Transverse colon (tissue), 4 donors: ENCODE data around the gene ZBED1. TPM values are rescaled to one million over a fixed set of nuclear protein-coding genes. Genes with fewer than 3 reads are reported as not detected.
A peak's percentile ranks its signal among the peaks of the same experiment; 100 is the strongest.

Source experiments
- DNase-seq: peaks from one replicate; pipeline ENCODE4 v3.0.0-alpha.2; 2019
- H3K27ac ChIP-seq, 4 donors: fragments of 200-600 bp; sonication (generic); 2 replicates each; pipeline ENCODE4 v1.5.1; 2016 to 2018; ENCODE audit warnings: inconsistent platforms in 4 of 4
- H3K27me3 ChIP-seq: fragments of 200-600 bp; sonication (generic); 2 replicates; pipeline ENCODE4 v1.5.1; 2017; ENCODE audit warnings: inconsistent platforms
- H3K36me3 ChIP-seq, 4 donors: fragments of 200-600 bp; sonication (generic); 2 replicates each; pipeline ENCODE4 v1.5.1; 2017 to 2019; ENCODE audit warnings: inconsistent platforms in 4 of 4
- H3K4me1 ChIP-seq, 4 donors: fragments of 200-600 bp; sonication (generic); 2 replicates each; pipeline ENCODE4 v1.5.1; 2017 to 2020; ENCODE audit warnings: inconsistent platforms in 4 of 4
- H3K4me3 ChIP-seq, 4 donors: fragments of 200-600 bp; sonication (generic); 1 replicate in 1 of 4; 2 replicates in 3 of 4; pipeline versions ENCODE4 v1.5.1 to v1.6.1; 2017 to 2019; ENCODE audit warnings: inconsistent platforms in 4 of 4
- H3K9me3 ChIP-seq, 2 donors: fragments of 200-600 bp; sonication (generic); 2 replicates each; pipeline ENCODE4 v1.5.1; 2017 to 2019; ENCODE audit warnings: inconsistent platforms in 2 of 2
- EP300 ChIP-seq: sonication (generic); formaldehyde crosslinking; IDR thresholded peaks from one replicate; pipeline ENCODE4 v1.6.1; 2017; ENCODE audit warnings: antibody characterized with exemption, low read depth
- POLR2A ChIP-seq: fragments of 450-650 bp; IDR thresholded peaks from one replicate; pipeline ENCODE4 v1.6.1; 2016; ENCODE audit warnings: antibody characterized with exemption, mild to moderate bottlenecking, moderate library complexity
- POLR2AphosphoS5 ChIP-seq, 3 donors: sonication (generic); formaldehyde crosslinking; IDR thresholded peaks; one replicate each; pipeline ENCODE4 v1.6.1; 2016; ENCODE audit warnings: antibody characterized with exemption in 3 of 3
- WGBS, 2 donors: methylation state at CpG; one replicate each; pipeline ENCODE4 v1.1.5; 2018; ENCODE audit warnings: low coverage in 1 of 2; 5-methylcytosine and 5-hydroxymethylcytosine counted together
- in situ Hi-C, 4 donors: fragments of 200-750 bp; cut with MboI; loops; one replicate each; pipeline versions ENCODE4 v1.15.0 to v1.15.1; 2017; ENCODE audit warnings: low sequenced_read_pairs in 3 of 4, low pct_ligation_motif_present in 1 of 4, low pct_unique_long_range_greater_than_20kb in 1 of 4
- intact Hi-C: fragments of 100-400 bp; cut with DNase I; formaldehyde crosslinking; loops from one replicate; pipeline ENCODE4 v1.15.1; 2023; ENCODE audit warnings: low total_unique reads
- total RNA-seq, 4 donors: library from RNA; depleted of rRNA; stranded (reverse); fragments of >200 nt; gene quantifications; one replicate each; pipeline ENCODE4 v1.1.0, GENCODE V29; 2016
- TF ChIP-seq, protein P1 (sequence below), 5 experiments: fragments of 200-600 bp in 3 of 5; fragments of 450-650 bp in 2 of 5; sonication (generic) in 3 of 5; IDR thresholded peaks; 1 replicate in 2 of 5; 2 replicates in 3 of 5; pipeline ENCODE4 v1.5.1; 2016 to 2017; ENCODE audit warnings: antibody characterized with exemption in 5 of 5, inconsistent platforms in 3 of 5, mild to moderate bottlenecking in 2 of 5, moderate library complexity in 1 of 5

The ZBED1 gene
- total RNA-seq, 4 donors from 2014 or later: 44.0 to 94.3 (median 67.1) TPM

DNA sequence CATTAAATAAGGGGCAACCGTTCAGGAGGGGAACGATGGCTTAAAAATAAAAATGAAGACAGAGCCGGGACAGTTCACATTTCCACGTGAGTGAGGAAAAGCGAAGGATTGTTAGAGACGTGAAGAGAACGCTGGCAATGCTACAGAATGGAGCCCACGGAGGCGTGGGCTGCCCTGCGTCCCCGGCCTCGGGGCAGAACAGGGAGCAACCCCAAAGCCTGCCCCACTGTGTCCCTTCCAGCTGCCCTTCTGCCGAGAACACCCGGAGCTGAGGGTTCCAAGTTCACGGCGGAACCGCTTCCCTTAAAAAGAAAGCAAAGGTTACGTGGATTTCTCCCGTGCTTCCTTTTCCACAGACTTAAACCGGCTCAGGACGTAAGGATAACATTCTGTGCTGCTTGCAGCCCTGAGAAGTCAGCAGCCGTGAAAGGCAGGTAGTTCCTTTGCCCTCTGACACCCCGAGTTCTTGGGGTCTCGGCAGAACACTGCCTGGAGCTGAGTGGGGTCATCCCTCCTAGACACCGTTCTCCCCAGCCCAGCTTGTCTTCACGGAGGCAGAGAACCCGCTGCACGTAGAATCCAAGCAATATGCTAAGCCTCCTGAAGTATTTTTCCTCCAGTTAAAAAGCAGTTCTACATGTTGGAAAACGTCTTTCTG, 14.2 kb downstream of the ZBED1 start:
- H3K36me3 ChIP-seq: peaks cover 0 to 46% (median 23%) of the 10 kb centered on the region in 4 donors
- intact Hi-C loops: no loop called here
- no peaks in the 10 kb centered on the region for H3K27me3 ChIP-seq
- no peak for DNase-seq
- no peaks in the 10 kb centered on the region for H3K9me3 ChIP-seq
- WGBS, 2 donors: 85 to 86% methylated on average over 3 to 29 of the region's 29 CpGs
- H3K4me1 ChIP-seq: peaks cover 0 to 22% (median 1%) of the 10 kb centered on the region in 4 donors
- H3K4me3 ChIP-seq: no peak overlapping the region
- TF ChIP-seq, protein P1, sequence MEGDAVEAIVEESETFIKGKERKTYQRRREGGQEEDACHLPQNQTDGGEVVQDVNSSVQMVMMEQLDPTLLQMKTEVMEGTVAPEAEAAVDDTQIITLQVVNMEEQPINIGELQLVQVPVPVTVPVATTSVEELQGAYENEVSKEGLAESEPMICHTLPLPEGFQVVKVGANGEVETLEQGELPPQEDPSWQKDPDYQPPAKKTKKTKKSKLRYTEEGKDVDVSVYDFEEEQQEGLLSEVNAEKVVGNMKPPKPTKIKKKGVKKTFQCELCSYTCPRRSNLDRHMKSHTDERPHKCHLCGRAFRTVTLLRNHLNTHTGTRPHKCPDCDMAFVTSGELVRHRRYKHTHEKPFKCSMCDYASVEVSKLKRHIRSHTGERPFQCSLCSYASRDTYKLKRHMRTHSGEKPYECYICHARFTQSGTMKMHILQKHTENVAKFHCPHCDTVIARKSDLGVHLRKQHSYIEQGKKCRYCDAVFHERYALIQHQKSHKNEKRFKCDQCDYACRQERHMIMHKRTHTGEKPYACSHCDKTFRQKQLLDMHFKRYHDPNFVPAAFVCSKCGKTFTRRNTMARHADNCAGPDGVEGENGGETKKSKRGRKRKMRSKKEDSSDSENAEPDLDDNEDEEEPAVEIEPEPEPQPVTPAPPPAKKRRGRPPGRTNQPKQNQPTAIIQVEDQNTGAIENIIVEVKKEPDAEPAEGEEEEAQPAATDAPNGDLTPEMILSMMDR (IDR thresholded peaks at IDR 0.05): no peak
- H3K27ac ChIP-seq: no peak overlapping the region
- in situ Hi-C loops: no loop called here

DNA sequence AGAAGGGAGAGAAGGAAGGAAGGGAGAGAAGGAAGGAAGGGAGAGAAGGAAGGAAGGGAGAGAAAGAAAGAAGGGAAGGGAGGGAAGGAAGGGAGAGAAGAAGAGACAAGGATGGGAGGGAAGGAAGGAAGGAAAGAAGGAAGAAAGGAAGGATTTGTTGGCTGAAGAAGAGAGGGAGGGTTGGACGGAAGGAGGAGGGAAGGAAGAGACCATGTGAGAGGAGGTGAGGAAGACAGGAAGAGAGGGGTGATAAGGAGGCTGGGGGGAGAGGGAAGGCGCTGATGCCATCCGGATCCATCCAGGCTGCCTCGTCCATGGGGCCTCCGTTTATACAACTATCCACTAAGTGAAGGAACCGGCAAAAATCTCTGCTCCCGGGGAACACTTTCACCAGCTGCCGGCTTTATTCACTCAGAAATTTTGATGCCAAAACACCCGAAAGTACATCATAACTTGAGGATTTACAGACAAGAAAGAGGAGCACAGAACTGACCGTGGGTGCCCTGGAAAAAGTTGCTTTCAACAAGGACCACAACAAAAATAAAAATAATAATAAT, 14.9 kb downstream of the ZBED1 start:
- no peak for DNase-seq

DNA sequence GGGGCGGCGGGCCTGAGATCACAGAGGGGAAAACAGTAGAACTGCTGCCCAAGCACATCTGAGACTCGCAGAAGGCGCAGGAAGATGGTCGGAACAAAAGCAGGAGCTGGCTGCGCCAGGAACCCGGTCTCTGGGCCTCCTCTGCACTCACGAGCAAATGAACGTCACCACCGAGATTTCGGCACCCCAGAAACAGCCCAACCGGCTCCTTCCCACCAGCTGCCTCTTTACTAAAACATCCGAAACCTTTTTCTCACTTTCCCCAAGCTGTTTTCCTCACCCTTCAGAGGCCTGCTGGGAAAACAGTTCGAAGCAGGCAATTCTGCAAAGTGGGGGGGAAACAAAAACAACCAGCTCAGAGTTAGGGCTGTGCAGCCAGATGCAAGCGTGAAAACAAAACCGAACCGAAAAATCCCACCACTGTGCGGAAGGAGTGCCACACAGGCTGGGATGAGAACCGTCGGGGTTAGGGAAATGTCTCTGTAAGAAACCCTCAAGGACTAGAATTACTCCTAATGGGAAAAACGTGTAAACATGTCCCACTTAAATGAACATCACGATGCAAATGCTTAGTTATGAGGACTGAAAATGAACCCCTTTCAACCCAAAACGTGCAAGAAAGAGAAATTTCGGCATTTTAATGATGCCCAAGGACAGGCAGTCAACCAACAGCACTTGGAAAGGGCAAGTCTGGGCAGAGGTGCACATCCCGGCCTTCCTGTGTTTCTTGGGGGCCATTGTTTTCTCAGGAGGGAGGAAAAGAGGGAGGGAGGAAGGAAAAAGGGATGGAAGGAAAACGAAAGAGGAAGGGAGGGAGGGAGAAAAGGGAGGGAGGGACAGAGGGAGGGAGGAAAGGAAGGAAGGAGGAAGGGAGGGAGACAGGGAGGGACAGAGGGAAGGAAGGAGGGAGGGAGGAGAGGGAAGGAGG, 15.8 kb downstream of the ZBED1 start:
- intact Hi-C loops: no loop called here
- peaks cover 0 to 22% (median 1%) of the 10 kb centered on the region in 4 donors for H3K4me1 ChIP-seq
- DNase-seq: no peak

More for the DNA sequence above, 14.9 kb downstream of the ZBED1 start:
- Histone ChIP-seq H3K9me3 (no peaks in the 10 kb centered on the region), H3K27me3 (no peaks in the 10 kb centered on the region), H3K4me1 (peaks cover 0 to 22% (median 1%) of the 10 kb centered on the region in 4 donors), H3K36me3 (peaks cover 0 to 46% (median 23%) of the 10 kb centered on the region in 4 donors), H3K4me3 (no peak overlapping the region), H3K27ac (peak overlapping the region in 3 of 4 donors; percentile 41 to 74 (median 66))
- intact Hi-C loops: no loop called here
- TF ChIP-seq POLR2A: no peak
- TF ChIP-seq, protein P1 (IDR thresholded peaks at IDR 0.05): no peak
- TF ChIP-seq EP300: no peak
- no peak for TF ChIP-seq POLR2AphosphoS5 (IDR thresholded peaks at IDR 0.05)
- 83% methylated on average over 10 of the region's 10 CpGs; no CpG with 5 or more reads in 1 of the 2 donors for WGBS, 2 donors
- in situ Hi-C loops: no loop called here

More for the DNA sequence above, 15.8 kb downstream of the ZBED1 start:
- H3K27me3 ChIP-seq: no peaks in the 10 kb centered on the region
- WGBS, 2 donors: 50 to 70% methylated on average over 13 to 26 of the region's 26 CpGs
- no peaks in the 10 kb centered on the region for H3K9me3 ChIP-seq
- H3K4me3 ChIP-seq: peak overlapping the region in 1 of 4 donors; percentile 23
- in situ Hi-C loops: no loop called here
- peaks cover 0 to 39% (median 19%) of the 10 kb centered on the region in 4 donors for H3K36me3 ChIP-seq
- no peak for TF ChIP-seq EP300
- TF ChIP-seq, protein P1 (IDR thresholded peaks at IDR 0.05): no peak
- no peak for TF ChIP-seq POLR2A
- no peak for TF ChIP-seq POLR2AphosphoS5 (IDR thresholded peaks at IDR 0.05)
- H3K27ac ChIP-seq: peak overlapping the region; percentile 57 to 74 (median 66)
